GM04503 (cell line): ENCODE measurements around the gene REG1B.
"Not testable (repeated sequence)": the region's sequence is repeated elsewhere in the genome, so short reads cannot be mapped to it uniquely, and the experiment has no call there.

Experiments
- DNase-seq: peaks from one replicate; pipeline ENCODE4 v3.0.0-alpha.2; 2012; ENCODE audit warnings: low read depth

Gene REG1B

GRCh38 chr2:79084495-79085135 lies 3.2 kb downstream of the REG1B start:
- DNase-seq: no peak

GRCh38 chr2:79083597-79084251 lies 4.1 kb downstream of the REG1B start:
- no peak for DNase-seq

GRCh38 chr2:79082987-79083386 lies 4.8 kb downstream of the REG1B start:
- DNase-seq: no peak

GRCh38 chr2:79071078-79071477 lies 16.7 kb downstream of the REG1B start:
- no peak for DNase-seq

- DNase-seq: no peak
Observed at GRCh38 chr2:79065201-79065600, 22.6 kb downstream of the REG1B start.

GRCh38 chr2:79054769-79055168 lies 33.0 kb downstream of the REG1B start:
- not testable (repeated sequence) for DNase-seq

GRCh38 chr2:79053486-79053885 lies 34.3 kb downstream of the REG1B start:
- DNase-seq: not testable (repeated sequence)

- no peak for DNase-seq
Observed at GRCh38 chr2:79041032-79041448, 46.8 kb downstream of the REG1B start.

- no peak for DNase-seq
Observed at GRCh38 chr2:79039944-79040343, 47.8 kb downstream of the REG1B start.
